HEK293T (cell line): ENCODE results near the gene PDXK.

Source experiments
- ARNT ChIP-seq: fragments of 450-650 bp; IDR thresholded peaks from 2 replicates; pipeline ENCODE4 v1.6.1; 2017; ENCODE audit warnings: mild to moderate bottlenecking
- BHLHE40 ChIP-seq: fragments of 450-650 bp; IDR thresholded peaks from 2 replicates; pipeline ENCODE4 v1.6.1; 2016; ENCODE audit warnings: mild to moderate bottlenecking, moderate library complexity, borderline replicate concordance
- CTBP1 ChIP-seq: fragments of 450-650 bp; IDR thresholded peaks from 2 replicates; pipeline ENCODE4 v1.6.1; 2016; ENCODE audit warnings: borderline replicate concordance
- ELF4 ChIP-seq: fragments of 450-650 bp; IDR thresholded peaks from 2 replicates; pipeline ENCODE4 v1.6.1; 2017; ENCODE audit warnings: antibody characterized with exemption
- FOXA1 ChIP-seq: fragments of 450-650 bp; IDR thresholded peaks from 2 replicates; pipeline ENCODE4 v1.6.1; 2016; ENCODE audit warnings: mild to moderate bottlenecking
- FOXM1 ChIP-seq: fragments of 450-650 bp; IDR thresholded peaks from 2 replicates; pipeline ENCODE4 v1.6.1; 2017; ENCODE audit warnings: mild to moderate bottlenecking, borderline replicate concordance
- HDGF ChIP-seq: fragments of 450-650 bp; IDR thresholded peaks from 2 replicates; pipeline ENCODE4 v1.6.1; 2017; ENCODE audit warnings: antibody characterized with exemption, borderline replicate concordance
- LEF1 ChIP-seq: fragments of 450-650 bp; IDR thresholded peaks from 2 replicates; pipeline ENCODE4 v1.6.1; 2017; ENCODE audit warnings: mild to moderate bottlenecking, borderline replicate concordance
- NFRKB ChIP-seq: fragments of 450-650 bp; IDR thresholded peaks from 2 replicates; pipeline ENCODE4 v1.6.1; 2016; ENCODE audit warnings: mild to moderate bottlenecking, moderate library complexity
- SP1 ChIP-seq: fragments of 450-650 bp; IDR thresholded peaks from 2 replicates; pipeline ENCODE4 v1.6.1; 2017
- SUZ12 ChIP-seq: fragments of 450-650 bp; IDR thresholded peaks from 2 replicates; pipeline ENCODE4 v1.6.1; 2016; ENCODE audit warnings: mild to moderate bottlenecking
- TARDBP ChIP-seq: fragments of 450-650 bp; IDR thresholded peaks from 2 replicates; pipeline ENCODE4 v1.6.1; 2016
- TF ChIP-seq, protein P1 (sequence below): fragments of 450-650 bp; IDR thresholded peaks from 2 replicates; pipeline ENCODE4 v1.6.1; 2016

DNA sequence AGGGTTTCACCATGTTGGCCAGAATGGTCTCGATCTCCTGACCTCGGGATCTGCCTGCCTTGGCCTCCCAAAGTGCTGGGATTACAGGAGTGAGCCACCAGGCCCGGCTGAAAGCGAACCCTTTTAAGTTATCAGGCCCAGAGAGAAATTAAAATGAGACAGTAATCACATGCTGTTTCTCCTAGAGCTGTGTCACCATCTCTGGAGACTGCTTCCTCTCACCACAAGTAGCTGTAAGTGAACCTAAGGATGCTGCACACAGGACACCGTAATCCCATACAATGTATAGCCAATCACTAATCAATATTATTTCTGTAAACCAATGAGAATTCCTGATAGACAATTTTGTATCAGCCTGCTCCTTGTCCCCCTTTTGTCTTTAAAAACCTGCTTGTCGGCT is 62.9 kb downstream of the PDXK start:
- TF ChIP-seq ELF4 (no peak), ARNT (no peak), CTBP1 (no peak), FOXA1 (no peak), BHLHE40 (no peak), LEF1 (no peak), SUZ12 (no peak), TARDBP (no peak), SP1 (no peak), NFRKB (no peak), FOXM1 (no peak), HDGF (no peak)
- TF ChIP-seq, protein P1, sequence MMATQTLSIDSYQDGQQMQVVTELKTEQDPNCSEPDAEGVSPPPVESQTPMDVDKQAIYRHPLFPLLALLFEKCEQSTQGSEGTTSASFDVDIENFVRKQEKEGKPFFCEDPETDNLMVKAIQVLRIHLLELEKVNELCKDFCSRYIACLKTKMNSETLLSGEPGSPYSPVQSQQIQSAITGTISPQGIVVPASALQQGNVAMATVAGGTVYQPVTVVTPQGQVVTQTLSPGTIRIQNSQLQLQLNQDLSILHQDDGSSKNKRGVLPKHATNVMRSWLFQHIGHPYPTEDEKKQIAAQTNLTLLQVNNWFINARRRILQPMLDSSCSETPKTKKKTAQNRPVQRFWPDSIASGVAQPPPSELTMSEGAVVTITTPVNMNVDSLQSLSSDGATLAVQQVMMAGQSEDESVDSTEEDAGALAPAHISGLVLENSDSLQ, result no peak
